GM19328 (cell line): ENCODE data around the gene ICAM4.

Experiments
- ATAC-seq: cut with Tn5 transposase; IDR thresholded peaks from one replicate; pipeline ENCODE4 v1.9.1; 2021; ENCODE audit warnings: mild to moderate bottlenecking, moderate library complexity; ENCODE audit not compliant: unreplicated experiment

Gene ICAM4

DNA sequence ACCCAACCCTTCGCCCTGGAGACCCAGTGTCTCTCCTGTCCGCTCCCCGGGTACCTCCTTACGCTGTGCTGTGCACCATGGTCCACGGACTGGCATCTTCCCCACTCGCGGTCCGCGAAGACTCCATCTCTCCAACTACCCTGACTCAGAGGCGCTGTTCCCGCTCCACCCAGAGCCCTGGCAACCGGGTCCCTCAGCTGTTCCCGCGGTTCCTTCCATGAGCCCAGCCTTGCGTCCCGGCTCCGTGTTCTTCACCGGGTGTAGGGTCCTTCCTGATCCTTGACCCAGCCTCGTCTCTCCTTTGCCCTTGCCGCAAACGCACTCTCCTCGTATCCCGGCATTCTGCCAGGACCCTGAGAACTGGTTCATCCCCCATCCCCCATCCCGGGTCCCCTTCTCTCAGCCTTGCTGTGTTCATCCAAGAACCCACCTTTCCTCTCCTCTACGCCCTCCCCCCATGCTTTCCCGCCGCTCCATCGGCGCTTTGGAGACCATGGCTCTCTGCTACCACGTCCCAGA lies 3.7 kb downstream of the ICAM4 start:
- ATAC-seq: no peak

DNA sequence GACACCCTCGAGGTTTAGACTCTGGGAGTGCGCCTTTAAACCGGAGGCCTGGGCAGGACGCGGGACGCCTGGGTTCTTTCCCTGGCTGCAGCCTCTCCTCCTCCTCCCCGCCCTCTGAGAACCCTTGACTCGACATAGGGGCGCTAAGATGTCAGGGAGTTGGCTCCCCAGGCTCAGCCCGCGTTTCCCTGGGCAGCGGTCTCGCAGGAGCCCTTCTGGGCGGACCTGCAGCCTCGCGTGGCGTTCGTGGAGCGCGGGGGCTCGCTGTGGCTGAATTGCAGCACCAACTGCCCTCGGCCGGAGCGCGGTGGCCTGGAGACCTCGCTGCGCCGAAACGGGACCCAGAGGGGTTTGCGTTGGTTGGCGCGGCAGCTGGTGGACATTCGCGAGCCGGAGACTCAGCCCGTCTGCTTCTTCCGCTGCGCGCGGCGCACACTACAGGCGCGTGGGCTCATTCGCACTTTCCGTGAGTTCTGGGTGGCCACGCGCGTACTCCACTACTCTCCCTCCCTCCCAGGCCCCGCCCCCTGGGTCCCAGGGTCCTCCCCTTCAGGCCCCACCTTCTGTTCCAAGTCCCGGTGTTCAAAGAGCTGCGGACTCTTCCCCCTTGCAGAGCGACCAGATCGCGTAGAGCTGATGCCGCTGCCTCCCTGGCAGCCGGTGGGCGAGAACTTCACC lies 4.3 kb downstream of the ICAM4 start:
- no peak for ATAC-seq

DNA sequence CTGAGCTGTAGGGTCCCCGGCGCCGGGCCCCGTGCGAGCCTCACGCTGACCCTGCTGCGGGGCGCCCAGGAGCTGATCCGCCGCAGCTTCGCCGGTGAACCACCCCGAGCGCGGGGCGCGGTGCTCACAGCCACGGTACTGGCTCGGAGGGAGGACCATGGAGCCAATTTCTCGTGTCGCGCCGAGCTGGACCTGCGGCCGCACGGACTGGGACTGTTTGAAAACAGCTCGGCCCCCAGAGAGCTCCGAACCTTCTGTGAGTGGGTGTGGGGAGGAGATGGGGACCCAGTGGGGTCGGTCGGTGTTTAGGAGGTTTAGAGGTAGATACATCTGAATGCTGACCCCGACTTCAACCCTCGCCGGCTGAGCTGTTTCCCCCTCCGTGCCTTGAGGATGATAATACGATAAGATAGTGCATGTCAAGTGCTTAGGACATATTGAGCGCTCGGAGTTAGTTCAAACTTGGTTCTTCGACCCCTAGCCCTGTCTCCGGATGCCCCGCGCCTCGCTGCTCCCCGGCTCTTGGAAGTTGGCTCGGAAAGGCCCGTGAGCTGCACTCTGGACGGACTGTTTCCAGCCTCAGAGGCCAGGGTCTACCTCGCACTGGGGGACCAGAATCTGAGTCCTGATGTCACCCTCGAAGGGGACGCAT lies 4.9 kb downstream of the ICAM4 start:
- ATAC-seq: no peak

- ATAC-seq: peak; percentile 50
These were observed 5.5 kb downstream of the ICAM4 start for GRCh38 chr19:10292206-10292788.

DNA sequence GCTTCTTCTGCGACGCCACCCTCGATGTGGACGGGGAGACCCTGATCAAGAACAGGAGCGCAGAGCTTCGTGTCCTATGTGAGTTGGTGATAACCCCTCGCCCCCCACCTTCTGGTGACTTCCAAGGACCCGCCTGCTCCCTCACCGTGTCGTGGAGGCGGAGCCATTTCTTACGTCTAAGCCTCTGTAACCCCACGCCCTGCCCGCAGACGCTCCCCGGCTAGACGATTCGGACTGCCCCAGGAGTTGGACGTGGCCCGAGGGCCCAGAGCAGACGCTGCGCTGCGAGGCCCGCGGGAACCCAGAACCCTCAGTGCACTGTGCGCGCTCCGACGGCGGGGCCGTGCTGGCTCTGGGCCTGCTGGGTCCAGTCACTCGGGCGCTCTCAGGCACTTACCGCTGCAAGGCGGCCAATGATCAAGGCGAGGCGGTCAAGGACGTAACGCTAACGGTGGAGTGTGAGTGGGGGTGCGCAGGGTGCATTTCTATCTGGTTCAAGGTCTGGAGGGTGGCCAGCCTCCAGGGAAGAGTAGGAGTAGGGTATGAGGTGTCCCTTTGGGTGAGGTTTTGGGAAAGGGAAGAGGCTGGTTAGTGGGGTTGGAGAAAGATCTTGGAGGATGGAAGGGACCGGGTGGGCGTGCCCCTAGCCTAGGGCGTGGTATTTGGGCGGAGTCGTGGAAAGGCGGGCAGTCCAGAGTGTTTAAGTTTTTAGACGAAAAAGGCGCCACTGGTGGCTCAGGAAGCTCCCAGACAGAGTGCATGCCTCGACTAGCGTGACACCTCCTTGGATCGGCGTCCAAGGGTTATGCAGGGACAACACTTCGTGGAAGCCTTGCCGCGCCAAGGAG lies 6.3 kb downstream of the ICAM4 start:
- ATAC-seq: no peak

- ATAC-seq: no peak
These were observed 7.0 kb downstream of the ICAM4 start for GRCh38 chr19:10293637-10294367.

DNA sequence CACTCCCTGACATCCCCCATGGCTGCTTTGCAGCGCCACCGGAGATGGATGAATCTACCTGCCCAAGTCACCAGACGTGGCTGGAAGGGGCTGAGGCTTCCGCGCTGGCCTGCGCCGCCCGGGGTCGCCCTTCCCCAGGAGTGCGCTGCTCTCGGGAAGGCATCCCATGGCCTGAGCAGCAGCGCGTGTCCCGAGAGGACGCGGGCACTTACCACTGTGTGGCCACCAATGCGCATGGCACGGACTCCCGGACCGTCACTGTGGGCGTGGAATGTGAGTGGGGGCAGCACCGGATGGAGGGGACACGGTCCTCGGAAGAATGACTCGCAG lies 7.6 kb downstream of the ICAM4 start:
- ATAC-seq: no peak

DNA sequence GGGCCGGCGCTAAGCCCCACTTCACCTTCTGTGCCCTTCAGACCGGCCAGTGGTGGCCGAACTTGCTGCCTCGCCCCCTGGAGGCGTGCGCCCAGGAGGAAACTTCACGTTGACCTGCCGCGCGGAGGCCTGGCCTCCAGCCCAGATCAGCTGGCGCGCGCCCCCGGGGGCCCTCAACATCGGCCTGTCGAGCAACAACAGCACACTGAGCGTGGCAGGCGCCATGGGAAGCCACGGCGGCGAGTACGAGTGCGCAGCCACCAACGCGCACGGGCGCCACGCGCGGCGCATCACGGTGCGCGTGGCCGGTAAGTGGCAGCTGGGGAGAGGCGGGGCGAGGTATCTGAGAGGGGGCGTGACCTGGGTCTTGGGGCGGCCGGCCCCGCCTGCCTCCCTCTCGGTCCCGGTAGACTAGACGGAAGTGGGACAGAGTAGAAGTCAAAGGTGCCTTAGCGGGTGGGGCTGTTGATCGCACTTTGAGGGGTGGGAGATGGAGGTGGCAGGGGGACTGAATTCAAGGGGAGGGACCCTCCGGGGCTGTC lies 8.6 kb downstream of the ICAM4 start:
- ATAC-seq: no peak

- ATAC-seq: no peak
These were observed 9.3 kb downstream of the ICAM4 start for GRCh38 chr19:10295847-10296591.

DNA sequence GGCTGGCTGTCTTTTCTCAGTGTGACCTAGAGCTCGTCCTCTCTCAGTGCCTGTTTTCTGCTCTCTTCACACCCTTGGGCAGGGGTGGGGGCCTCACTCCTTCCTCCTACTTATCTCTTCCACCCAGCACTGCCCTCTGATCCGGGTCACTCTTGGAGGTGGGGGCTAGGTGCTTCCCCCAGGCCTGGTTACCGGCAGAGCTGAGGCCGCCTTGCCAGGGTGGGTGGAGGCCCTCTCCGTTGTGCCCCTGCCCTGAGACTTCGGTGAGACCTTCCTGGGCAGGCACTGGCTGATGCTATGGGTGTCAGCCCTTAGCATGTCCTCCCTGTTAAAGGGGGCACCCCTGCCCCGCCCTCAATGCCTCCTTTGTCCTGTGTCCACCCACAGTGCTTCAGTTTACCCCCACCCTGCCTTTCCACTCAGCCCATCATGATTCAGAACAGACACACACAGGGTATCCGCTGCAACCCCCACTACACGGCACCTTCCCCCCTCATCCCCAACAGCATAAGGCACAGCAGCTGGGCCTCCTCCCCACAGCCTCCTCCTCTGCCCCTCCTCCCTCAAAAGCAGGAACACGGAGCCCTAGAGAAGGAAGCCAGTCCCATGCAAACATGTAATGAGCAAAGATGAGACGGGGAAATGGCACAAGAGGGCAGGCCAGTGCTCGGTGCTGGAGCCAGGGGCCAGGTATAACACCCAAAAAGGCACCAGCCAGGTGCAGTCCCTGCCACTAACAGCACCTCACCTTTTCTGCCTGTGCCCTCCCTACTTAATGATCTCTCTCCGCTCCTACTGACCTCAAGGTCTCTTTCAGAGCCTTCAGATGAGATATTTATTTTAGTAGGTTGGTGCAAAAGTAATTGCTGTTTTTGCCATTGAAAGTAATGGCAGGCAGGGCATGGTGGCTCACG lies 13.0 kb downstream of the ICAM4 start:
- ATAC-seq: no peak

DNA sequence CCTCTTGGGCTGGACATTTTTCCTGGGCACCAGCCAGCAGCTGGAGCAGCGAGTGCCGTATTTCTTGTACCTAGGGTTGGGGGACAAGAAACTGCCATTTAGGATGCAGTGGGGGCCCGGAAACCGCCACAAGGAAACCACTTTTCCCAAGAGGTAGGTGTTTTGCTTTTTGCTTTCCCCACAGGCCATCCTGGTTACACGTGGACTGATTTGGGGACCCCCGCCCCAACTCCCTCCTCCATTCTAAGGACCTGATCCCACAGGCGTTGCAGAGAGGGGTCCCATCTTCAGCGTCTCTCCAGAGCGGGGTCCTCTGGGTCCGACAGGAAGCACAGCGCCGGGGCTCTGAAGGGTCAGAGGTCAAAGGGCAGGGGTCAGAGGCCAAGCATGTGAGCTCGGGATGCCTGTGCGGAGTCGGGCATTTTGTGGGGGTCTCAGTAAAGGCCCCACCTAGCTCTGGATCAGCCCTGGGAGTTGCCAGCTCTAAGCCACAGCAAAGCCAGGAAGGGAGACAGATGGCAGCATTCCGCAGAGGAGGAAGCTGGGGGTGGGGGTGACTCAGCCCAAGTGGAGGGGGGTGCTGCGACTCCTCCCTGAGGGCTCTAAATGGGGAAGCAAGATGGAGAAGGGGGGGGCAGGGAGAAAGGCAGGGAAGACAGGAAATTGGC lies 18.5 kb downstream of the ICAM4 start:
- no peak for ATAC-seq

DNA sequence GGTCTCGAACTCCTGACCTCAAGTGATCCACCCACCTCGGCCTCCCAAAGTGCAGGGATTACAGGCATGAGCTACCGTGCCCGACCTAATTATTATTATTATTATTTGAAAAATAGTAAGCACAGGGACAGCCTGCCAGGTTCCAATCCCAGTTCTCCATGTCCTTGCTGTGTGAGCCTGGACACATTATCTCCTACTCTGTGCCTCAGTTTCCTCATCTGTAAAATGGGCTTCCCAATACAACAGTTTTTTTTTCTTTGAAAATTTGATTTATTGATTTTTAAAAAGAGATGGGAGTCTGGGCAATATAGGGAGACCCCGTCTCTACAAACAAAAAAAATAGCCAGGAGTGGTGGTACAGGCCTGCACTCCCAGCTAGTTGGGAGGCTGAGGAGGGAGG lies 19.6 kb downstream of the ICAM4 start:
- ATAC-seq: no peak

DNA sequence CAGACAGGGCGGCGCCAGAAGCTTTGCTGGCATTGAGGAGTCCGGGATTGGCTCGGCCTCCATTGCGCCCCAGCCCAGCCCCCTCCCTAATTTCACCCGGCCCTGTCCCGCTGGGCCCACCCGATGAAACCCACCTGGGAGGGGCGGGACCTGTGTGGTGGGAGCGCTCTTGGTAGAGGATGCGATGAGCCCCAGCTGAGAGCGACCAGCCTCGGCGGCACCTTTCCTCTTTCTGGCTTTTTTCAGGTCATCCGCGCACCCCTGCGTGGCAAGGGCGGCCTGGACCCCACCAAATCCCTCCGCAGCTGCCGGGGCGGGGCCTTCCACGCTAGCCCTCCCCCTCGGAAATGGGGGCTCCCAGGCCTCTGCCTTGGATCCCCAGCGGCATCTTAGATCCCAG lies 22.7 kb downstream of the ICAM4 start, which contains the start of gene ZGLP1:
Gene ZGLP1 (minus strand): TSS at position 393 of the 400 bp plus-strand sequence.
- ATAC-seq: no peak

- ATAC-seq: peak; percentile 62
These were observed 28.8 kb downstream of the ICAM4 start, which contains the start of gene FDX2 for GRCh38 chr19:10315335-10316214. Gene FDX2 (minus strand): TSS chr19:10316015. CDS start chr19:10315996, 19 bp downstream.

- peak; percentile 14 for ATAC-seq
These were observed 29.7 kb downstream of the ICAM4 start for GRCh38 chr19:10316229-10317044.
